ENCODE data around the gene ZNF497. TPM values are rescaled to one million over a fixed set of nuclear protein-coding genes. Genes with fewer than 3 reads are reported as not detected.

Gene ZNF497
- total RNA-seq, 1 experiment from 2014 or later = 2.4 TPM

DNA sequence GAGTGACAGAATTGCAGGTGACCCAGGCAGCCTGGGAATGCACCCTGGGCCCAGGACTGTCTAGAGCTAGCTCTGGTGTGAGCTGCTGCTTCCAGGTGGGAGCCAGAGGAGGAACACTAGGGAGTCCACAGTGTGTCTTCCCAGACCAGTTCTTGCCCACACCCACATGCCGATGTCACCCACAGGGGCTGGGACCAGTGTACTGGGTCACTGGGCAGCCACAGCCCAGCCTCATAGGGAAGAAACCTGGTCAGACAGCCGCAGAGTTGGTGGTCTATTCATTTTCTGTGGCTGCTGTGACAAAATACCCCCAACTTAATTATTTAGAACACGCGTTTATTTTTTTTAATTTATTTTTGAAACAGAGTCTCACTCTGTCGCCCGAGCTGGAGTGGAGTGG is 36.0 kb upstream of the ZNF497 start:
- Mint-ChIP-seq H3K36me3 (ENCODE audit: insufficient read depth in 1 of 3, low read depth in 3 of 3) (peaks cover 12 to 16% (median 14%) of the 10 kb centered on the region in 3 experiments; a peak in 6 of 7 replicates), H3K9me3 (no peaks in the 10 kb centered on the region), H3K27me3 (ENCODE audit: low read depth) (peaks cover 14% of the 10 kb centered on the region), H3K4me1 (peaks cover 10 to 16% of the 10 kb centered on the region in 2 experiments), H3K27ac (no peak overlapping the region), H3K4me3 (no peak overlapping the region)
- Histone ChIP-seq H3K23ac (ENCODE audit: insufficient read length, low read depth, low read length) (no peak overlapping the region), H2AK5ac (ENCODE audit: insufficient read length, low read length) (no peak overlapping the region), H4K8ac (replicated peaks; ENCODE audit: insufficient read length, low read depth, low read length) (no peak overlapping the region), H3T11ph (ENCODE audit: low read length) (no peak overlapping the region), H2BK15ac (ENCODE audit: low read depth, low read length) (no peak overlapping the region), H3K4me1 (ENCODE audit: insufficient read depth, low read length) (no peaks in the 10 kb centered on the region; the same call in 1 of the 2 replicates), H3K27ac (ENCODE audit: insufficient read length, low read depth, low read length) (no peak overlapping the region), H2BK120ac (ENCODE audit: low read depth, low read length, poor library complexity, severe bottlenecking) (no peak overlapping the region), H3K56ac (ENCODE audit: insufficient read length, low read depth, low read length) (no peak overlapping the region), H4K91ac (ENCODE audit: insufficient read length, low read depth, low read length) (no peak overlapping the region), H2BK12ac (ENCODE audit: insufficient read length, low read depth, low read length) (no peak overlapping the region), H3K79me2 (ENCODE audit: insufficient read depth, low read length) (no peaks in the 10 kb centered on the region), H3K9ac (ENCODE audit: extremely low read depth, insufficient read length, low read length) (no peak overlapping the region), H3K18ac (ENCODE audit: insufficient read length, low read depth, low read length) (no peak overlapping the region), H2BK20ac (ENCODE audit: low read depth, low read length, poor library complexity, severe bottlenecking) (no peak overlapping the region), H4K20me1 (ENCODE audit: control insufficient read depth, insufficient read depth, insufficient read length) (peaks cover 5% of the 10 kb centered on the region), H3K14ac (ENCODE audit: insufficient read depth, low read length) (no peak overlapping the region), H2AFZ (ENCODE audit: low read length) (no peak overlapping the region), H2BK5ac (ENCODE audit: insufficient read length, low read length) (no peak overlapping the region), H4K5ac (ENCODE audit: insufficient read length, low read depth, low read length) (no peak overlapping the region), H3K23me2 (ENCODE audit: insufficient read length, low read depth, low read length, poor library complexity, severe bottlenecking) (peaks cover 13% of the 10 kb centered on the region), H3K79me1 (ENCODE audit: insufficient read depth, low read depth, low read length, poor library complexity, severe bottlenecking) (no peaks in the 10 kb centered on the region), H3K9me3 (ENCODE audit: control insufficient read depth, low read depth, low read length) (no peaks in the 10 kb centered on the region), H3K4ac (ENCODE audit: low read depth, low read length) (no peak overlapping the region), H3K27me3 (ENCODE audit: insufficient read depth, low read length) (no peaks in the 10 kb centered on the region; the same call in 1 of the 2 replicates), H3K4me2 (ENCODE audit: insufficient read depth, insufficient read length, low read length) (no peak overlapping the region)
- TF ChIP-seq, protein P1, sequence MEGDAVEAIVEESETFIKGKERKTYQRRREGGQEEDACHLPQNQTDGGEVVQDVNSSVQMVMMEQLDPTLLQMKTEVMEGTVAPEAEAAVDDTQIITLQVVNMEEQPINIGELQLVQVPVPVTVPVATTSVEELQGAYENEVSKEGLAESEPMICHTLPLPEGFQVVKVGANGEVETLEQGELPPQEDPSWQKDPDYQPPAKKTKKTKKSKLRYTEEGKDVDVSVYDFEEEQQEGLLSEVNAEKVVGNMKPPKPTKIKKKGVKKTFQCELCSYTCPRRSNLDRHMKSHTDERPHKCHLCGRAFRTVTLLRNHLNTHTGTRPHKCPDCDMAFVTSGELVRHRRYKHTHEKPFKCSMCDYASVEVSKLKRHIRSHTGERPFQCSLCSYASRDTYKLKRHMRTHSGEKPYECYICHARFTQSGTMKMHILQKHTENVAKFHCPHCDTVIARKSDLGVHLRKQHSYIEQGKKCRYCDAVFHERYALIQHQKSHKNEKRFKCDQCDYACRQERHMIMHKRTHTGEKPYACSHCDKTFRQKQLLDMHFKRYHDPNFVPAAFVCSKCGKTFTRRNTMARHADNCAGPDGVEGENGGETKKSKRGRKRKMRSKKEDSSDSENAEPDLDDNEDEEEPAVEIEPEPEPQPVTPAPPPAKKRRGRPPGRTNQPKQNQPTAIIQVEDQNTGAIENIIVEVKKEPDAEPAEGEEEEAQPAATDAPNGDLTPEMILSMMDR (conservative IDR thresholded peaks at IDR 0.05) = no peak
- DNase-seq = no peak
- no CpG with 5 or more reads among the region's 6 CpGs for WGBS (ENCODE audit: extremely low coverage, insufficient read length, low lambda C conversion rate)
